Erythroblast (primary cell): Measurements from ENCODE around the gene EPB41L1.

ENCODE experiments used
- GATA1 ChIP-seq: IDR thresholded peaks from 2 replicates; pipeline ENCODE4 v1.6.1; 2011; ENCODE audit warnings: low read depth, mild to moderate bottlenecking, control low read depth, low read length, moderate library complexity
- POLR2A ChIP-seq: IDR thresholded peaks from 2 replicates; pipeline ENCODE4 v1.6.1; 2011; ENCODE audit warnings: mild to moderate bottlenecking, low read length

GRCh38 chr20:36281785-36282380 is 127.3 kb downstream of the EPB41L1 start:
- no peak for TF ChIP-seq POLR2A
- no peak for TF ChIP-seq GATA1
